ENCODE results near the gene RRP9. TPM values are rescaled to one million over a fixed set of nuclear protein-coding genes. Genes with fewer than 3 reads are reported as not detected.

RRP9 gene
- total and polyA plus RNA-seq, 2 donors (not counting 1 experiment from before 2014, with no cell fraction given) = 16.7 to 21.9 TPM

GRCh38 chr3:51886447-51886846 lies 55.3 kb downstream of the RRP9 start:
- TF ChIP-seq, protein P1, sequence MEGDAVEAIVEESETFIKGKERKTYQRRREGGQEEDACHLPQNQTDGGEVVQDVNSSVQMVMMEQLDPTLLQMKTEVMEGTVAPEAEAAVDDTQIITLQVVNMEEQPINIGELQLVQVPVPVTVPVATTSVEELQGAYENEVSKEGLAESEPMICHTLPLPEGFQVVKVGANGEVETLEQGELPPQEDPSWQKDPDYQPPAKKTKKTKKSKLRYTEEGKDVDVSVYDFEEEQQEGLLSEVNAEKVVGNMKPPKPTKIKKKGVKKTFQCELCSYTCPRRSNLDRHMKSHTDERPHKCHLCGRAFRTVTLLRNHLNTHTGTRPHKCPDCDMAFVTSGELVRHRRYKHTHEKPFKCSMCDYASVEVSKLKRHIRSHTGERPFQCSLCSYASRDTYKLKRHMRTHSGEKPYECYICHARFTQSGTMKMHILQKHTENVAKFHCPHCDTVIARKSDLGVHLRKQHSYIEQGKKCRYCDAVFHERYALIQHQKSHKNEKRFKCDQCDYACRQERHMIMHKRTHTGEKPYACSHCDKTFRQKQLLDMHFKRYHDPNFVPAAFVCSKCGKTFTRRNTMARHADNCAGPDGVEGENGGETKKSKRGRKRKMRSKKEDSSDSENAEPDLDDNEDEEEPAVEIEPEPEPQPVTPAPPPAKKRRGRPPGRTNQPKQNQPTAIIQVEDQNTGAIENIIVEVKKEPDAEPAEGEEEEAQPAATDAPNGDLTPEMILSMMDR (IDR thresholded peaks at IDR 0.05) = no peak
- TF ChIP-seq EZH2 (IDR thresholded peaks at IDR 0.05; ENCODE audit: borderline replicate concordance, insufficient read depth, low read depth, low read length, poor library complexity, severe bottlenecking) = no peak
- no peaks in the 10 kb centered on the region for H3K79me2 ChIP-seq (ENCODE audit: control insufficient read depth, insufficient read depth, low read length)
- ChIA-PET CTCF (no interaction called here), POLR2A (no interaction called here)
- no peak overlapping the region for H3K9ac ChIP-seq (ENCODE audit: low read length)
- Mint-ChIP-seq H3K27ac (no peak overlapping the region), H3K27me3 (peaks cover 33% of the 10 kb centered on the region), H3K4me3 (no peak overlapping the region), H3K9me3 (ENCODE audit: insufficient read depth) (no peaks in the 10 kb centered on the region), H3K4me1 (no peaks in the 10 kb centered on the region)
- H3K4me3 ChIP-seq (ENCODE audit: control extremely low read depth in 1 of 5, extremely low read depth in 1 of 5, insufficient read depth in 1 of 5, low read depth in 2 of 5, low read length in 4 of 5) = no peak overlapping the region
- peaks cover 0 to 1% (median 0%) of the 10 kb centered on the region in 3 donors for H3K9me3 ChIP-seq (ENCODE audit: control extremely low read depth in 1 of 3, control insufficient read depth in 2 of 3, insufficient read depth in 1 of 3, low read length in 2 of 3)
- DNase-seq = no peak
- intact Hi-C loops (cut with micrococcal nuclease) = no loop called here
- no peaks in the 10 kb centered on the region for H3K36me3 ChIP-seq (replicated peaks in 1 of 2; ENCODE audit: control extremely low read depth in 1 of 2, control insufficient read depth in 1 of 2, extremely low read depth in 1 of 2, insufficient read depth in 2 of 2, low read length in 1 of 2)
- peaks cover 0 to 7% (median 2%) of the 10 kb centered on the region in 4 experiments for H3K27me3 ChIP-seq (replicated peaks in 1 of 4; ENCODE audit: control extremely low read depth in 1 of 4, control insufficient read depth in 3 of 4, insufficient read depth in 4 of 4, low read length in 3 of 4)
- no peaks in the 10 kb centered on the region for H3K4me1 ChIP-seq (ENCODE audit: control insufficient read depth in 2 of 2, insufficient read depth in 2 of 2, low read length in 2 of 2)
- no peak for ATAC-seq (ENCODE audit: low read depth)
- H4K20me1 ChIP-seq (ENCODE audit: control insufficient read depth, insufficient read depth, low read length, poor library complexity, severe bottlenecking) = no peaks in the 10 kb centered on the region
- H3K27ac ChIP-seq (ENCODE audit: low read length in 2 of 2) = no peak overlapping the region
- H2AFZ ChIP-seq (ENCODE audit: insufficient read depth, low read depth, low read length, poor library complexity, severe bottlenecking) = no peak overlapping the region
- no peak overlapping the region for H3K4me2 ChIP-seq (replicated peaks; ENCODE audit: low read depth, low read length, poor library complexity, severe bottlenecking)

Small RNAs within 50 kb of the gene (small RNA-seq; reads per million reads assigned to genes)
- gene AC115284.1 (ENCODE audit: insufficient read length, low read depth, low replicate concordance) = not detected

Other genes with a start within 250 kb of the RRP9 start
- 0.86 and 1.1 TPM in 2 replicates for gene GRM2, start 234.8 kb downstream of the RRP9 start, total RNA-seq
- gene GRM2, start 234.8 kb downstream of the RRP9 start, polyA plus RNA-seq = 2.8 TPM in 2 replicates
- not detected in 2 replicates for gene IQCF6, start 162.7 kb downstream of the RRP9 start, total RNA-seq
- not detected in 2 replicates for gene IQCF6, start 162.7 kb downstream of the RRP9 start, polyA plus RNA-seq
- gene IQCF2, start 80.3 kb downstream of the RRP9 start, total RNA-seq = not detected in 2 replicates
- gene IQCF2, start 80.3 kb downstream of the RRP9 start, polyA plus RNA-seq = not detected in 2 replicates
- not detected in 2 replicates for gene IQCF5, start 66.3 kb downstream of the RRP9 start, total RNA-seq
- not detected in 2 replicates for gene IQCF5, start 66.3 kb downstream of the RRP9 start, polyA plus RNA-seq
- gene IQCF1, start 38.6 kb downstream of the RRP9 start, total RNA-seq = not detected in 2 replicates
- gene IQCF1, start 38.6 kb downstream of the RRP9 start, polyA plus RNA-seq = not detected in 2 replicates
- 17.3 and 17.7 TPM in 2 replicates for gene PARP3, start 459 bp upstream of the RRP9 start, total RNA-seq
- 20.3 and 29.7 TPM in 2 replicates for gene PARP3, start 459 bp upstream of the RRP9 start, polyA plus RNA-seq
- gene GPR62, start 13.5 kb upstream of the RRP9 start, total RNA-seq = not detected in 2 replicates
- not detected in 2 replicates for gene GPR62, start 13.5 kb upstream of the RRP9 start, polyA plus RNA-seq
- 15.3 TPM in 2 replicates for gene PCBP4, start 25.6 kb upstream of the RRP9 start, total RNA-seq
- gene PCBP4, start 25.6 kb upstream of the RRP9 start, polyA plus RNA-seq = 17.7 and 25.6 TPM in 2 replicates
- 68.7 and 73.9 TPM in 2 replicates for gene ABHD14B, start 32.1 kb upstream of the RRP9 start, total RNA-seq
- 50.5 and 62.8 TPM in 2 replicates for gene ABHD14B, start 32.1 kb upstream of the RRP9 start, polyA plus RNA-seq
- 11.9 and 14.0 TPM in 2 replicates for gene ABHD14A, start 33.2 kb upstream of the RRP9 start, total RNA-seq
- 15.2 and 28.8 TPM in 2 replicates for gene ABHD14A, start 33.2 kb upstream of the RRP9 start, polyA plus RNA-seq
- 11.6 and 14.6 TPM in 2 replicates for gene ACY1, start 41.6 kb upstream of the RRP9 start, total RNA-seq
- 26.2 and 26.6 TPM in 2 replicates for gene ACY1, start 41.6 kb upstream of the RRP9 start, polyA plus RNA-seq
- gene RPL29, start 54.0 kb upstream of the RRP9 start, total RNA-seq = 1,460 and 1,552 TPM in 2 replicates
- gene RPL29, start 54.0 kb upstream of the RRP9 start, polyA plus RNA-seq = 2,693 and 3,787 TPM in 2 replicates
- gene DUSP7, start 114.7 kb upstream of the RRP9 start, total RNA-seq = 6.9 TPM in 2 replicates
- gene DUSP7, start 114.7 kb upstream of the RRP9 start, polyA plus RNA-seq = 2.9 and 5.1 TPM in 2 replicates
- 2.4 and 2.8 TPM in 2 replicates for gene POC1A, start 212.5 kb upstream of the RRP9 start, total RNA-seq
- 1.4 and 1.7 TPM in 2 replicates for gene POC1A, start 212.5 kb upstream of the RRP9 start, polyA plus RNA-seq

Measured in B cell (primary cell).